Dendritic cell treated with granulocyte-macrophage colony-stimulating factor and Interleukin-4, amounts not matched to agents 40 ng/mL and 50 ng/mL, for 4 days (primary cell): ENCODE data around the gene RAD51B.
"Not testable (repeated sequence)": the region's sequence is repeated elsewhere in the genome, so short reads cannot be mapped to it uniquely, and the experiment has no call there.

Source experiments
- H3K27ac Mint-ChIP-seq: one replicate; pipeline ENCODE4 v1.8.0; 2022; ENCODE audit warnings: mild to moderate bottlenecking, mixed read lengths
- H3K27me3 Mint-ChIP-seq: one replicate; pipeline ENCODE4 v1.8.0; 2022; ENCODE audit warnings: mild to moderate bottlenecking, mixed read lengths
- H3K36me3 Mint-ChIP-seq: one replicate; pipeline ENCODE4 v1.8.0; 2022; ENCODE audit warnings: low read depth, mixed read lengths
- H3K4me1 Mint-ChIP-seq: one replicate; pipeline ENCODE4 v1.8.0; 2022; ENCODE audit warnings: low read depth, mixed read lengths
- H3K4me3 Mint-ChIP-seq: one replicate; pipeline ENCODE4 v1.8.0; 2022; ENCODE audit warnings: mild to moderate bottlenecking, moderate library complexity, mixed read lengths
- H3K9me3 Mint-ChIP-seq: one replicate; pipeline ENCODE4 v1.8.0; 2022; ENCODE audit warnings: mixed read lengths
- intact Hi-C: fragments of 100-400 bp; cut with micrococcal nuclease; formaldehyde crosslinking; loops from one replicate; pipeline ENCODE4 v1.15.0; 2022

RAD51B gene

DNA sequence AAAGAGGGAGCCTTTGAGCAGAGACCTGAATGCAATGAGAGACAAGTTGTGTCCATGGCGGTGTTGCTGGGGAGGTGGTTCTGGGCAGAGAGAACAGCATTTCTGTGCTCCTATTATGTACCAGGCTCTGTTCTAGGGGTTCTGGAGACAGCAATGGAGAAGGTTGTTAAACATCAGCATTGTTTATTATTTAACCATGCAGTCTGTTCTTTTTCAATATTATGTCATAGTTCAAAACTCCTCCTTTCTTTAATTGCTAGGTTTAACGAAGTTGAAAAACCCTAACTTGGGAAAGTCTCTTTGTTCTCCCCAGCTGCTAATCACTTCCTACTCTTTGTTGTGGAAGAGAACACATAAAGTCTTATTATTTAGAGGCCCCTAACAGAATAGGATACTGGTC, 279.3 kb downstream of the RAD51B start:
- Mint-ChIP-seq H3K27ac (no peak overlapping the region), H3K4me1 (no peaks in the 10 kb centered on the region), H3K27me3 (no peaks in the 10 kb centered on the region), H3K9me3 (peaks cover 55% of the 10 kb centered on the region), H3K36me3 (peaks cover 24% of the 10 kb centered on the region), H3K4me3 (no peak overlapping the region)
- intact Hi-C loops, result no loop called here

DNA sequence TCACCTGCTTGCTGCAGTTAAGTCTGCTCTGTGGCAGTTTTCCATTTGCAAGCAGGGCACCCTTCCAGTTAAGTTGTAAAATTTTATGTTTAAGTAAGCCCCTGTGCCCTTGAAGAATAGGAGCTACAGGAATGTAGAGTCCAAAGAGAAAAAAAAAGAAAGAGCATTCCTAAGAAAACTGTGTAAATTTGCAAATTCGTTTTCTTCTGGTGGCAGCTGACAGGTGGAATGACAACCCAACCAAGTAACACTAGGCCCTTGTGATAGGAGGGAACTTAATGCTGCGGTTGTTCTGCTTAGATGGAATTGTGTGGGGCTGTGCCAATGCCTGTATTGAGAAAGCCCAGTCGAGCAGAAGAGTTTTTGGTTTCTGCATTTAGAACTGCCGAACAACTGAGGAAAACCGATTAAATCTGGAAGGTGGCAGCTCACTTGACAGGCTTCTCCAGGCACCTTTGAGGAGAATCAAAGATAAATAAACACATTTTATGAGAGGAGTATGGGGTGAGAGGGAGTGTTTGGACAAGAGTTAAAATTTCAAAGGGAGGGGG, 280.0 kb downstream of the RAD51B start:
- Mint-ChIP-seq H3K36me3 (peaks cover 24% of the 10 kb centered on the region), H3K27ac (no peak overlapping the region), H3K4me3 (no peak overlapping the region), H3K9me3 (peaks cover 55% of the 10 kb centered on the region), H3K4me1 (no peaks in the 10 kb centered on the region), H3K27me3 (no peaks in the 10 kb centered on the region)
- intact Hi-C loops, result no loop called here

DNA sequence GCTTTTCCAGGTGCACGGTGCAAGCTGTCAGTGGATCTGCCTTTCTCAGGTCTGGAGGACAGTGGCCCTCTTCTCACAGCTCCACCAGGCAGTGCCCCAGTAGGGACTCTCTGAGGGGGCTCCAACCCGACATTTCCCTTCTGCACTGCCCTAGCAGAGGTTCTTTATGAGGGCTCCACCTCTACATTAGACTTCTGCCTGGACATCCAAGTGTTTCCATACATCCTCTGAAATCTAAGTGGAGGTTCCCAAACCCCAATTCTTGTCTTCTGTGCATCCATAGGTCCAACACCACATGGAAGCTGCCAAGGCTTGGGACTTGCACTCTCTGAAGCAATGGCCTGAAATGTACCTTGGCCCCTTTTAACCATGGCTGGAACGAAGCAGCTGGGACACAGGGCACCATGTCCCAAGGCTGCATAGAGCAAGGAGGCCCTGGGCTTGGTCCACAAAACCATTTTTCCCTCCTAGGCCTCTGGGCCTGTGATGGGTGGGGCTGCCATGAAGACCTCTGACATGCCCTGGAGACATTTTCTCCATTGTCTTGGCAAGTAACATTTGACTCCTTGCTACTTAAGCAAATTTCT, 282.2 kb downstream of the RAD51B start:
- H3K27ac Mint-ChIP-seq, H3K4me3 Mint-ChIP-seq, H3K27me3 Mint-ChIP-seq, H3K4me1 Mint-ChIP-seq, intact Hi-C loops: not testable (repeated sequence)
- Mint-ChIP-seq H3K9me3 (peaks cover 55% of the 10 kb centered on the region), H3K36me3 (peaks cover 24% of the 10 kb centered on the region)

GRCh38 chr14:68103853-68104252, 284.3 kb downstream of the RAD51B start:
- no peaks in the 10 kb centered on the region for H3K27me3 Mint-ChIP-seq
- H3K27ac Mint-ChIP-seq, result no peak overlapping the region
- no peaks in the 10 kb centered on the region for H3K4me1 Mint-ChIP-seq
- H3K9me3 Mint-ChIP-seq, result peaks cover 43% of the 10 kb centered on the region
- H3K36me3 Mint-ChIP-seq, result peaks cover 24% of the 10 kb centered on the region
- H3K4me3 Mint-ChIP-seq, result no peak overlapping the region
- intact Hi-C loops, result no loop called here

- H3K4me3 Mint-ChIP-seq, result no peak overlapping the region
- H3K27me3 Mint-ChIP-seq, result no peaks in the 10 kb centered on the region
- peaks cover 37% of the 10 kb centered on the region for H3K9me3 Mint-ChIP-seq
Observed at GRCh38 chr14:68104518-68104917, 284.9 kb downstream of the RAD51B start.

GRCh38 chr14:68105816-68106215, 286.2 kb downstream of the RAD51B start:
- Mint-ChIP-seq H3K36me3 (peaks cover 20% of the 10 kb centered on the region), H3K4me1 (peaks cover 6% of the 10 kb centered on the region), H3K27ac (no peak overlapping the region), H3K4me3 (no peak overlapping the region), H3K27me3 (no peaks in the 10 kb centered on the region), H3K9me3 (peaks cover 24% of the 10 kb centered on the region)
- intact Hi-C loops, result no loop called here

More at GRCh38 chr14:68104518-68104917, 284.9 kb downstream of the RAD51B start:
- Mint-ChIP-seq H3K36me3 (peaks cover 24% of the 10 kb centered on the region), H3K27ac (no peak overlapping the region), H3K4me1 (peaks cover 5% of the 10 kb centered on the region)
- intact Hi-C loops, result no loop called here

DNA sequence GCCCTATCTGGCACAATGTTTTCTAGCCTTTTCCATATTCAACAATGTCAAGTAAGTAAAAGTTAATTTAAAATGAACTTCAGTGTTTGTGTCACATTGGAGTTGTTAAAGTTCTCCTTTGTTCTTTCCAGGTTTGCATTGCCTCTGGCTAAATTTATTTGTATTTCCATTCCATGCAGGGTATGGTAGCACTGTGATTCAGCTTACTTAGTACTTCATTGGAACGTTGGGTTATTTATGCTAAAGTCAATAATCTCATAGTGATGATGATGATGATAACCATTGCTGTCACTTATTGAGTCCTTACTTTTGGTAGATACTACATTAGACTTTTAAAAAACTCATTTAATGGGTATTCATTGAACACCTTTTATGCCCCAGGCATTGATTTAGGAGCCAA, 286.9 kb downstream of the RAD51B start:
- H3K4me3 Mint-ChIP-seq, result no peak overlapping the region
- peaks cover 17% of the 10 kb centered on the region for H3K9me3 Mint-ChIP-seq
- no peaks in the 10 kb centered on the region for H3K27me3 Mint-ChIP-seq
- H3K27ac Mint-ChIP-seq, result no peak overlapping the region
- intact Hi-C loops, result no loop called here
- peaks cover 6% of the 10 kb centered on the region for H3K4me1 Mint-ChIP-seq
- H3K36me3 Mint-ChIP-seq, result peaks cover 14% of the 10 kb centered on the region

GRCh38 chr14:68106905-68107304, 287.3 kb downstream of the RAD51B start:
- Mint-ChIP-seq H3K4me3 (no peak overlapping the region), H3K36me3 (peaks cover 9% of the 10 kb centered on the region), H3K9me3 (peaks cover 13% of the 10 kb centered on the region), H3K27me3 (no peaks in the 10 kb centered on the region), H3K4me1 (peaks cover 6% of the 10 kb centered on the region), H3K27ac (no peak overlapping the region)
- intact Hi-C loops, result no loop called here

- Mint-ChIP-seq H3K4me3 (no peak overlapping the region), H3K9me3 (no peaks in the 10 kb centered on the region), H3K36me3 (no peaks in the 10 kb centered on the region), H3K27ac (no peak overlapping the region), H3K4me1 (peaks cover 6% of the 10 kb centered on the region), H3K27me3 (no peaks in the 10 kb centered on the region)
- intact Hi-C loops, result no loop called here
Observed at GRCh38 chr14:68109132-68109900, 289.7 kb downstream of the RAD51B start.

GRCh38 chr14:68111097-68111852, 291.7 kb downstream of the RAD51B start:
- Mint-ChIP-seq H3K36me3 (no peaks in the 10 kb centered on the region), H3K4me3 (no peak overlapping the region), H3K27me3 (no peaks in the 10 kb centered on the region), H3K4me1 (peaks cover 6% of the 10 kb centered on the region), H3K27ac (no peak overlapping the region), H3K9me3 (no peaks in the 10 kb centered on the region)
- intact Hi-C loops, result no loop called here

- H3K27ac Mint-ChIP-seq, result no peak overlapping the region
- H3K36me3 Mint-ChIP-seq, result no peaks in the 10 kb centered on the region
- H3K9me3 Mint-ChIP-seq, result no peaks in the 10 kb centered on the region
- H3K27me3 Mint-ChIP-seq, result no peaks in the 10 kb centered on the region
- intact Hi-C loops, result no loop called here
- no peak overlapping the region for H3K4me3 Mint-ChIP-seq
- peaks cover 6% of the 10 kb centered on the region for H3K4me1 Mint-ChIP-seq
Observed at GRCh38 chr14:68111853-68112270, 292.3 kb downstream of the RAD51B start.

DNA sequence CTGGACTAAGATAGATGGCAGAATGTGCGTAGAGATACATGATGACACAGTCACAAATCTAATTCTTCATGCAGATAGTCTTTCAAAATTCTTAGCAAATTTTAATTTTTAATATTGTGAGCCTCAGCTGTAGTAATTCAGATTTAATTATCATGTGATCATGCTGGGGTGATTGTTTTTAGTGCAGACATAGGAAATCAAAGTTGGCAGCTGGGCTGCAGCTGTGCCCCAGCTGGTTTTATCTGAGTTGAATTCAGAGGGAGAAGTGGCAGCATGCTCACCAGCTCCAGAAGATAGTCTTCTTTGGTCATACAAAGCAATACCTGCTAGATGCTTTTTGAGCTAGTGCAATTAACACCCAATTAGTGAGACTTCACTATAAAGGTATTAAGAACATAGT, 292.9 kb downstream of the RAD51B start:
- H3K27ac Mint-ChIP-seq, result no peak overlapping the region
- H3K9me3 Mint-ChIP-seq, result no peaks in the 10 kb centered on the region
- H3K36me3 Mint-ChIP-seq, result no peaks in the 10 kb centered on the region
- no peak overlapping the region for H3K4me3 Mint-ChIP-seq
- H3K4me1 Mint-ChIP-seq, result peaks cover 6% of the 10 kb centered on the region
- intact Hi-C loops, result no loop called here
- H3K27me3 Mint-ChIP-seq, result no peaks in the 10 kb centered on the region

- H3K9me3 Mint-ChIP-seq, result no peaks in the 10 kb centered on the region
Observed at GRCh38 chr14:68113343-68113930, 293.9 kb downstream of the RAD51B start.

GRCh38 chr14:68115952-68116351, 296.4 kb downstream of the RAD51B start:
- H3K4me1 Mint-ChIP-seq, H3K9me3 Mint-ChIP-seq, H3K27me3 Mint-ChIP-seq: not testable (repeated sequence)

More at GRCh38 chr14:68113343-68113930, 293.9 kb downstream of the RAD51B start:
- Mint-ChIP-seq H3K27ac (no peak overlapping the region), H3K27me3 (no peaks in the 10 kb centered on the region), H3K4me1 (peaks cover 6% of the 10 kb centered on the region), H3K36me3 (no peaks in the 10 kb centered on the region), H3K4me3 (no peak overlapping the region)
- intact Hi-C loops, result no loop called here

More at GRCh38 chr14:68115952-68116351, 296.4 kb downstream of the RAD51B start:
- H3K27ac Mint-ChIP-seq, H3K4me3 Mint-ChIP-seq, H3K36me3 Mint-ChIP-seq, intact Hi-C loops: not testable (repeated sequence)
